HepG2 (cell line): ENCODE measurements around the gene DGKD. TPM values are rescaled to one million over a fixed set of nuclear protein-coding genes. Genes with fewer than 3 reads are reported as not detected.

ENCODE experiments used
- ATAC-seq: fragments of 200-7000 bp; cut with Tn5 transposase; 3 replicates; pipeline ENCODE4 v1.9.1; 2020; ENCODE audit warnings: mild to moderate bottlenecking, moderate library complexity
- BruUV-seq: library from RNA; stranded (reverse); fragments of 400-500 nt; replicated peaks from 2 replicates; lab custom pipeline; 2021; lab: Mats Ljungman, UMichigan
- CTCF ChIA-PET: fragments of 300-600 bp; formaldehyde crosslinking; extraction: SDS; loops from one replicate; lab custom pipeline; 2021; ENCODE audit warnings: low total read pairs, inconsistent platforms, low intra/inter-chr PET ratio; lab: Yijun Ruan, JAX
- POLR2A ChIA-PET: fragments of 350-600 bp; sonication (Branson Sonifier 250); formaldehyde crosslinking; loops from one replicate; lab custom pipeline; 2020; ENCODE audit warnings: antibody characterized with exemption, inconsistent platforms; lab: Yijun Ruan, JAX
- DNase-seq: peaks from one replicate; pipeline ENCODE4 v3.0.0-alpha.2; 2015; ENCODE audit warnings: low spot score
- FAIRE-seq: peaks from 3 replicates; lab custom pipeline; 2011; peaks lifted over from hg19 to GRCh38; lab: Jason Lieb, UNC
- H2AFZ ChIP-seq: one replicate; pipeline ENCODE4 v1.6.1; 2011; ENCODE audit warnings: low read length, inconsistent platforms
- H3K27ac ChIP-seq: fragments of 300-600 bp; 3 replicates; pipeline ENCODE4 v1.8.0; 2011; ENCODE audit warnings: mixed run types, mild to moderate bottlenecking, mixed read lengths, low read length, inconsistent platforms; ENCODE audit not compliant: insufficient read depth; ENCODE audit errors: extremely low read length
- H3K27me3 ChIP-seq, 2 experiments: fragments of 200-600 bp in 1 of 2; 2 replicates in 1 of 2; 3 replicates in 1 of 2; pipeline versions ENCODE4 v1.6.0 to v1.8.0; 2011; ENCODE audit warnings: low read length in 2 of 2, mild to moderate bottlenecking in 2 of 2, moderate library complexity in 2 of 2, inconsistent platforms in 1 of 2; ENCODE audit not compliant: insufficient read depth in 2 of 2, control insufficient read depth in 1 of 2
- H3K36me3 ChIP-seq, 2 experiments: fragments of 200-600 bp in 1 of 2; replicated peaks in 1 of 2; 2 replicates in 1 of 2; 3 replicates in 1 of 2; pipeline versions ENCODE4 v1.5.1 to v1.8.0; 2011; ENCODE audit warnings: low read length in 2 of 2, inconsistent platforms in 1 of 2; ENCODE audit not compliant: insufficient read depth in 2 of 2, control insufficient read depth in 1 of 2
- H3K4me1 ChIP-seq: 2 replicates; pipeline ENCODE4 v1.5.1; 2012; ENCODE audit warnings: low read length, inconsistent platforms; ENCODE audit not compliant: insufficient read depth
- H3K4me2 ChIP-seq: 2 replicates; pipeline ENCODE4 v1.6.0; 2011; ENCODE audit warnings: low read depth, low read length, inconsistent platforms
- H3K4me3 ChIP-seq, 3 experiments: fragments of 200-600 bp in 1 of 3; sonication (generic), shearing (Covaris generic) in 1 of 3; replicated peaks in 1 of 3; 2 replicates each; pipeline ENCODE4 v1.5.1; 2011 to 2016; ENCODE audit warnings: low read length in 3 of 3, inconsistent platforms in 2 of 3, low read depth in 2 of 3, mild to moderate bottlenecking in 2 of 3, control low read depth in 1 of 3, mixed read lengths in 1 of 3; ENCODE audit not compliant: insufficient read depth in 1 of 3
- H3K79me2 ChIP-seq: one replicate; pipeline ENCODE4 v1.6.1; 2011; ENCODE audit warnings: low read length, inconsistent platforms; ENCODE audit not compliant: insufficient read depth
- H3K9ac ChIP-seq: 2 replicates; pipeline ENCODE4 v1.6.0; 2011; ENCODE audit warnings: mild to moderate bottlenecking, low read depth, low read length, inconsistent platforms; ENCODE audit not compliant: insufficient read depth
- H3K9me3 ChIP-seq: 2 replicates; pipeline ENCODE4 v1.5.1; 2012; ENCODE audit warnings: mild to moderate bottlenecking, low read length
- H4K20me1 ChIP-seq: 2 replicates; pipeline ENCODE4 v1.6.0; 2011; ENCODE audit warnings: inconsistent platforms, mild to moderate bottlenecking, low read length, moderate library complexity; ENCODE audit not compliant: insufficient read depth
- CCAR2 ChIP-seq: fragments of 200-400 bp; formaldehyde crosslinking; optimal IDR thresholded peaks from 2 replicates; pipeline ENCODE3; 2018; ENCODE audit warnings: low read depth, mild to moderate bottlenecking, low read length, moderate library complexity
- EP300 ChIP-seq, 3 experiments: sonication (generic) in 1 of 3; formaldehyde crosslinking in 1 of 3; IDR thresholded peaks; 2 replicates each; pipeline versions ENCODE4 v1.5.1 to v1.6.1; 2011 to 2020; ENCODE audit warnings: low read depth in 2 of 3, low read length in 2 of 3, borderline replicate concordance in 1 of 3, improper control_type of control experiment in 1 of 3, mild to moderate bottlenecking in 1 of 3, missing genetic modification reagents in 1 of 3, moderate library complexity in 1 of 3
- FOXC1 ChIP-seq: sonication (generic); formaldehyde crosslinking; IDR thresholded peaks from 2 replicates; pipeline ENCODE4 v1.8.0; 2022; ENCODE audit warnings: mild to moderate bottlenecking, missing genetic modification reagents, borderline replicate concordance
- FOXK1 ChIP-seq: sonication (generic); formaldehyde crosslinking; IDR thresholded peaks from 2 replicates; pipeline ENCODE4 v1.4.0; 2020; ENCODE audit warnings: low read depth, missing genetic modification reagents, borderline replicate concordance
- GLI4 ChIP-seq: sonication (generic); formaldehyde crosslinking; IDR thresholded peaks from 2 replicates; pipeline ENCODE4 v1.5.1; 2020; ENCODE audit warnings: missing genetic modification reagents, mild to moderate bottlenecking, moderate library complexity, borderline replicate concordance
- HBP1 ChIP-seq: IDR thresholded peaks from 2 replicates; pipeline ENCODE4 v1.6.1; 2016; ENCODE audit warnings: low read depth, control low read depth
- HOXA7 ChIP-seq: sonication (generic); formaldehyde crosslinking; IDR thresholded peaks from 2 replicates; pipeline ENCODE4 v1.8.1; 2022; ENCODE audit warnings: mild to moderate bottlenecking, missing genetic modification reagents, moderate library complexity
- MIXL1 ChIP-seq: IDR thresholded peaks from 2 replicates; pipeline ENCODE4 v1.6.1; 2016
- MTA1 ChIP-seq: sonication (generic); formaldehyde crosslinking; IDR thresholded peaks from 2 replicates; pipeline ENCODE4 v1.4.0; 2020; ENCODE audit warnings: missing genetic modification reagents, mild to moderate bottlenecking, borderline replicate concordance
- MTF1 ChIP-seq: sonication (generic); formaldehyde crosslinking; IDR thresholded peaks from 2 replicates; pipeline ENCODE4 v1.5.0; 2020; ENCODE audit warnings: missing genetic modification reagents
- MXD3 ChIP-seq: IDR thresholded peaks from 2 replicates; pipeline ENCODE4 v1.6.1; 2016; ENCODE audit warnings: mild to moderate bottlenecking, missing biosample characterization, missing genetic modification reagents
- NR2F2 ChIP-seq: IDR thresholded peaks from 2 replicates; pipeline ENCODE4 v1.6.1; 2012; ENCODE audit warnings: low read depth, inconsistent platforms, borderline replicate concordance
- PLRG1 ChIP-seq: fragments of 450-650 bp; conservative IDR thresholded peaks from 2 replicates; pipeline ENCODE4 v1.6.1; 2016
- PTBP1 ChIP-seq: fragments of 200-400 bp; formaldehyde crosslinking; IDR thresholded peaks from 2 replicates; pipeline ENCODE4 v1.6.1; 2018; ENCODE audit warnings: low read length, low read depth; ENCODE audit not compliant: poor library complexity, severe bottlenecking
- TSC22D2 ChIP-seq: sonication (generic); formaldehyde crosslinking; IDR thresholded peaks from 2 replicates; pipeline ENCODE4 v1.5.1; 2020; ENCODE audit warnings: missing genetic modification reagents, mild to moderate bottlenecking, borderline replicate concordance
- WGBS: methylation state at CpG from one replicate; pipeline ENCODE4 v1.1.6; 2017; ENCODE audit warnings: low lambda C conversion rate; 5-methylcytosine and 5-hydroxymethylcytosine counted together
- in situ Hi-C: cut with HindIII; loops from 2 replicates; pipeline ENCODE4 v1.10.0; 2017; ENCODE audit warnings: low pct_unique_long_range_greater_than_20kb; ENCODE audit not compliant: extremely low pct_ligation_motif_present
- intact Hi-C: fragments of 100-400 bp; cut with micrococcal nuclease; formaldehyde crosslinking; loops from one replicate; pipeline ENCODE4 v1.10.0; 2022; ENCODE audit not compliant: unreplicated experiment
- polyA plus RNA-seq, 8 experiments: library from polyadenylated mRNA; depleted of rRNA in 3 of 8; stranded (reverse) in 7 of 8; unstranded in 1 of 8; fragments of >200 nt; fragmentation: Illumina TruSeq in 4 of 8; extraction: Trizol in 4 of 8; gene quantifications; 2 replicates each; pipeline versions ENCODE4 v1.2.1 to v1.2.3, GENCODE V29; 2011 to 2016; ENCODE audit warnings: low read depth in 4 of 8, missing spikeins in 1 of 8, mixed read lengths in 1 of 8; ENCODE audit not compliant: insufficient read depth in 1 of 8
- total RNA-seq, 5 experiments: library from RNA; depleted of rRNA; stranded (reverse); fragments of >200 nt; fragmentation: Illumina TruSeq; extraction: Trizol; gene quantifications; 2 replicates each; pipeline ENCODE4 v1.2.3, GENCODE V29; 2016; ENCODE audit warnings: low read depth in 1 of 5
- TF ChIP-seq, protein P1 (sequence below): fragments of 450-650 bp; IDR thresholded peaks from 2 replicates; pipeline ENCODE4 v1.6.1; 2016

DGKD gene
- total and polyA plus RNA-seq, 2 of the 13 experiments (the other 11 are each of a cell fraction or from before 2014, with no cell fraction given) = 24.5 to 33.2 TPM

- H4K20me1 ChIP-seq = no peaks in the 10 kb centered on the region
- no peak overlapping the region for H3K4me3 ChIP-seq
- H3K9me3 ChIP-seq = no peaks in the 10 kb centered on the region
- no peak overlapping the region for H3K9ac ChIP-seq
- ChIA-PET POLR2A (no interaction called here), CTCF (no interaction called here)
- WGBS = 90% methylated on average over 10 of the region's 10 CpGs
- FAIRE-seq (no peak), DNase-seq (no peak), ATAC-seq (no peak)
- TF ChIP-seq MTF1 (CRISPR knock-in tag) = no peak
- TF ChIP-seq HOXA7 (CRISPR knock-in tag) = no peak
- BruUV-seq = no TSS peak
- no peak overlapping the region for H3K27ac ChIP-seq
- in situ Hi-C loops (no loop called here), intact Hi-C loops (no loop called here)
- no peaks in the 10 kb centered on the region for H3K79me2 ChIP-seq
- no peaks in the 10 kb centered on the region for H3K27me3 ChIP-seq
- no peak overlapping the region for H3K4me2 ChIP-seq
- peaks cover 10 to 62% of the 10 kb centered on the region in 2 experiments for H3K36me3 ChIP-seq
- peaks cover 11% of the 10 kb centered on the region; the same call in 1 of the 2 replicates for H3K4me1 ChIP-seq
- no peak overlapping the region for H2AFZ ChIP-seq
These were observed 134.8 kb downstream of the DGKD start for GRCh38 chr2:233489143-233489542.

GRCh38 chr2:233489666-233490065 lies 135.4 kb downstream of the DGKD start:
- no peak for FAIRE-seq
- Histone ChIP-seq H3K4me3 (no peak overlapping the region), H3K27ac (no peak overlapping the region), H3K36me3 (peaks cover 13 to 63% of the 10 kb centered on the region in 2 experiments), H3K4me1 (peaks cover 11% of the 10 kb centered on the region; the same call in 1 of the 2 replicates), H2AFZ (no peak overlapping the region), H3K27me3 (no peaks in the 10 kb centered on the region), H3K9ac (no peak overlapping the region), H3K4me2 (no peak overlapping the region), H3K9me3 (no peaks in the 10 kb centered on the region), H4K20me1 (no peaks in the 10 kb centered on the region), H3K79me2 (no peaks in the 10 kb centered on the region)
- ChIA-PET CTCF (no interaction called here), POLR2A (no interaction called here)
- DNase-seq = no peak
- intact Hi-C loops = no loop called here
- WGBS = 96% methylated on average over 6 of the region's 6 CpGs
- in situ Hi-C loops = no loop called here
- BruUV-seq = no TSS peak
- no peak for ATAC-seq
- TF ChIP-seq NR2F2 (no peak), HBP1 (CRISPR knock-in tag) (no peak), EP300 (IDR thresholded peaks at IDR 0.05; ENCODE audit: low read depth in 2 of 2, low read length in 2 of 2) (no peak), EP300 (CRISPR knock-in tag; IDR thresholded peaks at IDR 0.05; ENCODE audit: borderline replicate concordance) (no peak), PLRG1 (no peak), FOXC1 (CRISPR knock-in tag) (no peak), PTBP1 (no peak), CCAR2 (no peak), TSC22D2 (CRISPR knock-in tag) (no peak), MTA1 (CRISPR knock-in tag) (no peak), MXD3 (CRISPR knock-in tag) (no peak), HOXA7 (CRISPR knock-in tag) (no peak), FOXK1 (CRISPR knock-in tag) (no peak), GLI4 (CRISPR knock-in tag) (no peak), MIXL1 (CRISPR knock-in tag) (no peak)
- TF ChIP-seq, protein P1, sequence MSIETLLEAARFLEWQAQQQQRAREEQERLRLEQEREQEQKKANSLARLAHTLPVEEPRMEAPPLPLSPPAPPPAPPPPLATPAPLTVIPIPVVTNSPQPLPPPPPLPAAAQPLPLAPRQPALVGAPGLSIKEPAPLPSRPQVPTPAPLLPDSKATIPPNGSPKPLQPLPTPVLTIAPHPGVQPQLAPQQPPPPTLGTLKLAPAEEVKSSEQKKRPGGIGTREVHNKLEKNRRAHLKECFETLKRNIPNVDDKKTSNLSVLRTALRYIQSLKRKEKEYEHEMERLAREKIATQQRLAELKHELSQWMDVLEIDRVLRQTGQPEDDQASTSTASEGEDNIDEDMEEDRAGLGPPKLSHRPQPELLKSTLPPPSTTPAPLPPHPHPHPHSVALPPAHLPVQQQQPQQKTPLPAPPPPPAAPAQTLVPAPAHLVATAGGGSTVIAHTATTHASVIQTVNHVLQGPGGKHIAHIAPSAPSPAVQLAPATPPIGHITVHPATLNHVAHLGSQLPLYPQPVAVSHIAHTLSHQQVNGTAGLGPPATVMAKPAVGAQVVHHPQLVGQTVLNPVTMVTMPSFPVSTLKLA = no peak
